LNCaP clone FGC (cell line): ENCODE results near the gene CTSD.

Experiments
- DNase-seq: peaks from one replicate; pipeline ENCODE4 v3.0.0-alpha.2; 2011; ENCODE audit warnings: low read depth
- H3K4me3 ChIP-seq: 2 replicates; pipeline ENCODE4 v1.5.1; 2011; ENCODE audit warnings: mild to moderate bottlenecking, low read depth, low read length, control low read depth
- TF ChIP-seq, protein P1 (sequence below): IDR thresholded peaks from 2 replicates; pipeline ENCODE4 v1.5.1; 2012; ENCODE audit warnings: mild to moderate bottlenecking; ENCODE audit not compliant: control insufficient read depth, insufficient read depth; ENCODE audit errors: extremely low read depth

CTSD gene

DNA sequence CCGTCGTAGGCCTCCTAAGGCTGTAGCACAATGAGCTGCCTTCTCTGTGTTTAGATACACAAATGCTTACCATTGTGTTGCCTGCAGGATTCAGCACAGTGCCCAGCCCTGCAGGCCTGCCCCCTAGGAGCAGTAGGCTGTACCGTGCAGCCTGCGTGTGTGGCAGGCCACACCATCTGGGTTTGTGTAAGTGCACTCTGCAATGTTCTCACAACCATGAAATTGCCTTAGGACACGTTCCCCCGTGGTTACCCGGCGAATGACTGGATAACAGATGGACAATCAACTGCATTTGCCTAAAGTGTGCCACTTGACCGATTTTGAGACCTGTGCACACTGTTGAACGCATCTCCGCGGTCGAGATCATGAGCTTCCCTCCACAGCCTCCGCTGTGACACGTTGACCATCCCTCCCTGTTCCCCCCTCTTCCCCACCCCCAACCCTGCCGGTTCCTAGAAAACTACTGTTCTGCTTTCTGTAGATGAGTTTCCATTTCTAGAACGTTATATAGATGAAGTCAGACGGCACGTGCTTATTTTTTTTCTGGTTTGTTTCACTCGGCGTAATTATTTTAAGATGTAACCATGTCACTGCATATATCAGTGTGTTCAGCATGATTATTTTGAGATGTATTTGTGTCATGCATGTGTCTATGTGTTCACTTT, 22.2 kb upstream of the CTSD start:
- TF ChIP-seq, protein P1, sequence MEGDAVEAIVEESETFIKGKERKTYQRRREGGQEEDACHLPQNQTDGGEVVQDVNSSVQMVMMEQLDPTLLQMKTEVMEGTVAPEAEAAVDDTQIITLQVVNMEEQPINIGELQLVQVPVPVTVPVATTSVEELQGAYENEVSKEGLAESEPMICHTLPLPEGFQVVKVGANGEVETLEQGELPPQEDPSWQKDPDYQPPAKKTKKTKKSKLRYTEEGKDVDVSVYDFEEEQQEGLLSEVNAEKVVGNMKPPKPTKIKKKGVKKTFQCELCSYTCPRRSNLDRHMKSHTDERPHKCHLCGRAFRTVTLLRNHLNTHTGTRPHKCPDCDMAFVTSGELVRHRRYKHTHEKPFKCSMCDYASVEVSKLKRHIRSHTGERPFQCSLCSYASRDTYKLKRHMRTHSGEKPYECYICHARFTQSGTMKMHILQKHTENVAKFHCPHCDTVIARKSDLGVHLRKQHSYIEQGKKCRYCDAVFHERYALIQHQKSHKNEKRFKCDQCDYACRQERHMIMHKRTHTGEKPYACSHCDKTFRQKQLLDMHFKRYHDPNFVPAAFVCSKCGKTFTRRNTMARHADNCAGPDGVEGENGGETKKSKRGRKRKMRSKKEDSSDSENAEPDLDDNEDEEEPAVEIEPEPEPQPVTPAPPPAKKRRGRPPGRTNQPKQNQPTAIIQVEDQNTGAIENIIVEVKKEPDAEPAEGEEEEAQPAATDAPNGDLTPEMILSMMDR, result no peak
- DNase-seq, result no peak
- no peak overlapping the region for H3K4me3 ChIP-seq

DNA sequence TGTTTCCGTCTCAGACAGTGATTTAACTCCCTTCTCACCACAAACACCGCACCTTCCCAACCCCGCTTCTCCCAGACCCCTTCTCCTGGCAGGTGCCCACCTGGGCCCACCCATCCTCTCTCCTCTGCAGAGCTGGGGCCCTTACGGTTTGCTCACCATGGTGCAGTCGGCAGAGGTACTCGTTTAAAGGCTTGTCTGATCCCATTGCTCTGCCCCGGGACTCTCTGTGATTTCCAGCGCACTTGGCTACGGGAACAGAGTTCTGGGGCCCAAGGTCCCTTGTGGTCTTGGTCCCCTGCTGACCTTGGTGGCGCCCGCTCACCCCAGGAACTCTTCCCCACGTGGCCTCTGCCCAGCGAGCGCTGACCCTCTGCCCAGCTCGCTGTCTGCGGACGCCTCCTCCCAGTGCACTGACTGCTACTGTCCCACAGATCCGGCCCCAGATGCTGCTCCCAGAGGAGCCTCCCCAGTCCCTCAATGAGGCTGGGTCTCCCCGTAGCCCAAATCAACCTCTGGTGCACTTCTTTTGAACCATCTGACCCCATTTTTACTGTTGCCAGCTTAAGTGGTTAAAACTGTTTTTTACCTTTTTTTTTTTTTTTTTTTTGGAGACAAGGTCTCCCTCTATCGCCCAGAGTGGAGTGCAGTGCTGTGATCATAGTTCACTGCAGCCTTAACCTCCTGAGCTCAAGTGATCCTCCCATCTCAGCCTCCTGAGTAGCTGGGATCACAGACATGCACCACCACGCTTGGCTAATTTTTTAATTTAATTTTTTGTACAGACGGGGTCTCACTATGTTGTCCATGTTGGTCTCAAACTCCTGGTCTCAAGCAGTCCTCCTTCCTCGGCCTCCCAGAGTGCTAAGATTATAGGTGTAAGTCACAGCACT, 21.3 kb upstream of the CTSD start:
- TF ChIP-seq, protein P1, result no peak

DNA sequence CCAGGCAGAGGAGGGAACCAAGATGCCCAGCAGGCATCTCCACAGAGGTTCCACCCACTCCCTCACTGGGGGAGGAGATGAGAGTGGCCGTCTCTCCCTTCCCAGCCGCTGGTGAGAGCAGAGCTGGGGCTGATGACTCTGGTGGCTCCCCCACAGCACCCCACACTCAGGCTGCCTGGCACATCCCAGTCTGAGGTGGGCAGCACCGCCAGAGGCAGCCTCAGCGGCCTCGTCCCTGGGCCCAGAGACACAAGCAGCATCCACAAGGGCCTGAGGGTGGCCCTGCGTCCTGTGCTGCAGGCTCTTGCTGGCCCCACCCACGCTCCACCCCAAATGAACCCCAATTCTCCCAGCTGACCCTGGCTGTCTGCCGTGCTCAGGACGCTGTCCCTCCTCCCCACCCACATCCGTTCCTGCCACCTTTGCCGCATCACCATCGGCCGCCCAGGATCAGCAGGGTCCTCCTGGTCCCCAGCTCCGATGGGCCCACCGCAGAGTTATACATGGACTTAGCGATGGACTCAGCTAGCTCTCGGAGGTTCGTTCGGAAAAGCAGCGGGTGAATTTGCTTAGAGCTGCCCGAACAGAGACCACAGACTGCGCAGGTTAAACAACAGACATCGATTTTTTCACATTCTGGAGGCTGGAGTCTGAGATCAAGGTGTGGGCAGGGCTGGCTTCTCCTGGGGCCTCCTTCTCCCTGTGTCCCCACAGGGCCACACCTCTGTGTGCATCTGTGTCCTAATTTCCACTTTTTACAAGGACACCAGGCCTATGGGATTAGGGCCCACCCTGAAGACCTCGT, 20.2 kb upstream of the CTSD start:
- no peak overlapping the region for H3K4me3 ChIP-seq
- no peak for DNase-seq
- TF ChIP-seq, protein P1, result no peak

More for the DNA sequence above, 21.3 kb upstream of the CTSD start:
- no peak for DNase-seq
- H3K4me3 ChIP-seq, result no peak overlapping the region

DNA sequence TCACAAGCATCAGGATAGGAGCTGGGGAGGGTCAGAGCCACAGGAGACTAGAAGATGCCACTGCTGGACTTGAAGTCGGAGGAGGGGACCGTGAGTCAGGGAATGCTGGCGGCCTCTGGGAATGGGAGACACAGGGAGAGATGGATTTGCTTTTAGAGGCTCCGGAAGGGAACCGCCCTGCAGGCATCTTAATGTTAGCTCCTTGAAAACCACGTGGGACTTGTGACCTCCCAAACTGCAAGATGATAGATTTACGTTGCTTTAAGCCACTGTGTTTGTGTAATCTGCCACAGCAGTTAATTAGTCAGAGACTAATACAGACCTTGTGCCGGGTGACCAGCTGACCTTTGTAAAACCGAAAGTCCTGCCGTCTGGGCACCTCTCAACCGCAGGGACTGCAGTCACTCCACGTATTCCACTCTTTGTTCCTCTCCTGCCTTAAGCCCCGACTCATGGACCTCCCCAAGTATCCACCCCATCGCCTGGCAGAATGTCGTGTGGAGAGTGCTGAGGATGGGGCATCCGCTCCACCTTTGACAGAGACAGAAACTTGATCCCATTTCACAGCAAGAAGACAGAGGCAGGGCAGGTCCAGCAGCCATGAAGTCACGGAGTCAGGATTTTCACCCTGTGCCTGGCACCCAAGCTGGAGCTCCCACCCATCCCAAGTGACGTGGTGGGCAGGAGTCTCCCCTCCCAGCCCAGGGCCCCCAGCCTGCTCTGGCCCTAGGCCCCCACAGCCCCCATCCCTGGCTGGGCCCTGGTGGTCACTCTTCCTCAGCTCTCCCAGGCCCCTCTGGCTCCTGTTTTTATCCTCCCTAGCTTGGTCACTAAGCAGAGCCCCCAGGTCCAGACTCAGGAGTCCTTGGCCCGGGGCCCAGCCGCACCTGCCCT, 19.4 kb upstream of the CTSD start:
- DNase-seq, result no peak
- TF ChIP-seq, protein P1, result no peak

DNA sequence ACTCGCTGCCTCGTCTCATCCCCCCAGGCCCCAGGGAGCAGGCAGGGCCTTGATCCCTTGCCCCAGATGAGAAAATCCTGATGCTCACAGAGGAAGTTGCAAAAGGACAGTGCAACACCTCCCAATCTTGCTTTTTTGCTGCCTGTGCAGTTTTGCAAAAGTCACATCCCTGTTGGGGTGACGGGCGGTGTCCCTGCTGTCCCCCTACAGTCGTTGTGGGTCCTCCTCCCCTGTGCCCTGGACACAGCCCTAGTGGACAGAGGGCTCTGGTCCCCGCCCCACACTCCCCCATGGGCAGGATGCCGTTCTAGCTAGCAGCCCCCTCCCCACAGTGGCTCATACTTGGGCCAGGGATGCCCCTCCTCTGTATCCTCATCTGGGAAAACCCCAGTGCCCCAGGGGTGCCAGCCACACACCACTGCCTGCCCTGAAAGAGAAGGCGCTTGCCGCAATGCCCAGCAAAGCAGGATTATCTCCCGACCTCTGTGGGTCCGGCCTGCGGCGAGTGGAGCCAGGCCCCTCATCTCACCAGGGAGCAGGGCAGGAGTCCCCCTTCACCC, 18.4 kb upstream of the CTSD start:
- TF ChIP-seq, protein P1, result no peak
- DNase-seq, result no peak
- H3K4me3 ChIP-seq, result no peak overlapping the region

More for the DNA sequence above, 19.4 kb upstream of the CTSD start:
- H3K4me3 ChIP-seq, result no peak overlapping the region

DNA sequence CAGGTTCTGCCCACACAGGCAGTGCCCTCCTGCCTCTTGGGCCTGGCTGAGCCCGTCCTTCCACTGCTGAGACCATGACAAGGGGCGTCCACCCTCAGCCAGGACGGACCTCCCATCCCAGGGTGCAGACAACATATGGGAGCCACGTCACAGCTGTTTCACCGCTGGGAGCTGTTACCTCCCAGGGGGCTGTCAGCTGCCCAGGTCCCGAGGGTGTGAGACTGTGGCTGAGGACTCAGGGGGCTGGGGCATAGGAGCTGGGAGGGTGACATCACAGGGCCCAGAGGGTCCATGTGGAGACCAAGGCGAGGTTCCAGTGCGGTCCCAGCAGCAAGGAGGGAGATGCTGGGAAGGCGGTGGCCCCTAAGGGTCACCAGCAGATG, 17.9 kb upstream of the CTSD start:
- TF ChIP-seq, protein P1, result no peak
- H3K4me3 ChIP-seq, result no peak overlapping the region
- DNase-seq, result no peak
